Measurements from ENCODE around the gene BCAS3. TPM values are rescaled to one million over a fixed set of nuclear protein-coding genes. Genes with fewer than 3 reads are reported as not detected.

Gene BCAS3
- total RNA-seq, 2 donors from 2014 or later, result 44.1 to 71.5 TPM

GRCh38 chr17:61212655-61213054 lies 535.0 kb downstream of the BCAS3 start:
- no peaks in the 10 kb centered on the region for H3K9me3 ChIP-seq
- H3K27me3 ChIP-seq, result no peaks in the 10 kb centered on the region
- no peak for TF ChIP-seq POLR2A (IDR thresholded peaks at IDR 0.05)
- TF ChIP-seq, protein P1, sequence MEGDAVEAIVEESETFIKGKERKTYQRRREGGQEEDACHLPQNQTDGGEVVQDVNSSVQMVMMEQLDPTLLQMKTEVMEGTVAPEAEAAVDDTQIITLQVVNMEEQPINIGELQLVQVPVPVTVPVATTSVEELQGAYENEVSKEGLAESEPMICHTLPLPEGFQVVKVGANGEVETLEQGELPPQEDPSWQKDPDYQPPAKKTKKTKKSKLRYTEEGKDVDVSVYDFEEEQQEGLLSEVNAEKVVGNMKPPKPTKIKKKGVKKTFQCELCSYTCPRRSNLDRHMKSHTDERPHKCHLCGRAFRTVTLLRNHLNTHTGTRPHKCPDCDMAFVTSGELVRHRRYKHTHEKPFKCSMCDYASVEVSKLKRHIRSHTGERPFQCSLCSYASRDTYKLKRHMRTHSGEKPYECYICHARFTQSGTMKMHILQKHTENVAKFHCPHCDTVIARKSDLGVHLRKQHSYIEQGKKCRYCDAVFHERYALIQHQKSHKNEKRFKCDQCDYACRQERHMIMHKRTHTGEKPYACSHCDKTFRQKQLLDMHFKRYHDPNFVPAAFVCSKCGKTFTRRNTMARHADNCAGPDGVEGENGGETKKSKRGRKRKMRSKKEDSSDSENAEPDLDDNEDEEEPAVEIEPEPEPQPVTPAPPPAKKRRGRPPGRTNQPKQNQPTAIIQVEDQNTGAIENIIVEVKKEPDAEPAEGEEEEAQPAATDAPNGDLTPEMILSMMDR (IDR thresholded peaks at IDR 0.05), result no peak
- ATAC-seq (no peak), DNase-seq (no peak)
- H3K36me3 ChIP-seq (replicated peaks in 1 of 2; ENCODE audit: insufficient read depth in 1 of 2, low read depth in 2 of 2), result no peaks in the 10 kb centered on the region
- H3K4me1 ChIP-seq, result peaks cover 11% of the 10 kb centered on the region
- intact Hi-C loops (cut with DNase I), result no loop called here
- no peak overlapping the region for H3K27ac ChIP-seq
- 93 to 100% methylated on average over 1 of the region's 1 CpG for WGBS, 2 donors
- no peak overlapping the region for H3K4me3 ChIP-seq

GRCh38 chr17:61214753-61215152 lies 537.1 kb downstream of the BCAS3 start:
- ATAC-seq (no peak), DNase-seq (no peak)
- Histone ChIP-seq H3K4me1 (no peaks in the 10 kb centered on the region), H3K27me3 (no peaks in the 10 kb centered on the region), H3K27ac (no peak overlapping the region), H3K9me3 (no peaks in the 10 kb centered on the region), H3K36me3 (replicated peaks in 1 of 2; ENCODE audit: insufficient read depth in 1 of 2, low read depth in 2 of 2) (no peaks in the 10 kb centered on the region), H3K4me3 (no peak overlapping the region)
- intact Hi-C loops (cut with DNase I), result no loop called here
- no peak for TF ChIP-seq POLR2A (IDR thresholded peaks at IDR 0.05)

- DNase-seq (no peak), ATAC-seq (no peak)
- no peak overlapping the region for H3K27ac ChIP-seq
- no peaks in the 10 kb centered on the region for H3K27me3 ChIP-seq
- H3K36me3 ChIP-seq (replicated peaks in 1 of 2; ENCODE audit: insufficient read depth in 1 of 2, low read depth in 2 of 2), result no peaks in the 10 kb centered on the region
- WGBS, 2 donors, result 94 to 95% methylated on average over 4 of the region's 4 CpGs
- no peak for TF ChIP-seq POLR2A (IDR thresholded peaks at IDR 0.05)
- TF ChIP-seq, protein P1 (IDR thresholded peaks at IDR 0.05), result no peak
- intact Hi-C loops (cut with DNase I), result no loop called here
- no peaks in the 10 kb centered on the region for H3K4me1 ChIP-seq
- no peaks in the 10 kb centered on the region for H3K9me3 ChIP-seq
- H3K4me3 ChIP-seq, result no peak overlapping the region
Observed at GRCh38 chr17:61216066-61216465, 538.4 kb downstream of the BCAS3 start.

- H3K9me3 ChIP-seq, result no peaks in the 10 kb centered on the region
- intact Hi-C loops (cut with DNase I), result no loop called here
- ATAC-seq, result no peak
- DNase-seq, result no peak
- H3K4me1 ChIP-seq, result no peaks in the 10 kb centered on the region
- no peak overlapping the region for H3K27ac ChIP-seq
- TF ChIP-seq, protein P1 (IDR thresholded peaks at IDR 0.05), result no peak
- TF ChIP-seq POLR2A (IDR thresholded peaks at IDR 0.05), result no peak
- WGBS, 2 donors, result 84 to 90% methylated on average over 4 of the region's 4 CpGs
- H3K27me3 ChIP-seq, result no peaks in the 10 kb centered on the region
- no peaks in the 10 kb centered on the region for H3K36me3 ChIP-seq (replicated peaks in 1 of 2; ENCODE audit: insufficient read depth in 1 of 2, low read depth in 2 of 2)
- H3K4me3 ChIP-seq, result no peak overlapping the region
Observed at GRCh38 chr17:61217878-61218437, 540.3 kb downstream of the BCAS3 start.

GRCh38 chr17:61218438-61218837 lies 540.8 kb downstream of the BCAS3 start:
- TF ChIP-seq, protein P1 (IDR thresholded peaks at IDR 0.05), result no peak
- no peak for TF ChIP-seq POLR2A (IDR thresholded peaks at IDR 0.05)
- DNase-seq (no peak), ATAC-seq (no peak)
- Histone ChIP-seq H3K27me3 (no peaks in the 10 kb centered on the region), H3K36me3 (replicated peaks in 1 of 2; ENCODE audit: insufficient read depth in 1 of 2, low read depth in 2 of 2) (no peaks in the 10 kb centered on the region), H3K4me3 (no peak overlapping the region), H3K9me3 (no peaks in the 10 kb centered on the region), H3K4me1 (no peaks in the 10 kb centered on the region), H3K27ac (no peak overlapping the region)
- 91 to 100% methylated on average over 1 of the region's 1 CpG for WGBS, 2 donors
- intact Hi-C loops (cut with DNase I), result no loop called here

Measured in body of pancreas (tissue), 4 donors.